Choroid plexus epithelial cell (primary cell): ENCODE measurements around the gene ERGIC3.
A peak's percentile ranks its signal among the peaks of the same experiment; 100 is the strongest.
"Not testable (repeated sequence)": the region's sequence is repeated elsewhere in the genome, so short reads cannot be mapped to it uniquely, and the experiment has no call there.

Experiments
- DNase-seq: peaks from one replicate; pipeline ENCODE4 v3.0.0-alpha.2; 2010; ENCODE audit warnings: low read depth
- H3K4me3 ChIP-seq: 2 replicates; pipeline ENCODE4 v1.5.1; 2011; ENCODE audit warnings: low read depth, mild to moderate bottlenecking, control low read depth, low read length, moderate library complexity
- TF ChIP-seq, protein P1 (sequence below): conservative IDR thresholded peaks from 2 replicates; pipeline ENCODE4 v1.5.1; 2011; ENCODE audit warnings: low read depth, mild to moderate bottlenecking, control low read depth, inconsistent platforms, low read length, moderate library complexity

Gene ERGIC3

DNA sequence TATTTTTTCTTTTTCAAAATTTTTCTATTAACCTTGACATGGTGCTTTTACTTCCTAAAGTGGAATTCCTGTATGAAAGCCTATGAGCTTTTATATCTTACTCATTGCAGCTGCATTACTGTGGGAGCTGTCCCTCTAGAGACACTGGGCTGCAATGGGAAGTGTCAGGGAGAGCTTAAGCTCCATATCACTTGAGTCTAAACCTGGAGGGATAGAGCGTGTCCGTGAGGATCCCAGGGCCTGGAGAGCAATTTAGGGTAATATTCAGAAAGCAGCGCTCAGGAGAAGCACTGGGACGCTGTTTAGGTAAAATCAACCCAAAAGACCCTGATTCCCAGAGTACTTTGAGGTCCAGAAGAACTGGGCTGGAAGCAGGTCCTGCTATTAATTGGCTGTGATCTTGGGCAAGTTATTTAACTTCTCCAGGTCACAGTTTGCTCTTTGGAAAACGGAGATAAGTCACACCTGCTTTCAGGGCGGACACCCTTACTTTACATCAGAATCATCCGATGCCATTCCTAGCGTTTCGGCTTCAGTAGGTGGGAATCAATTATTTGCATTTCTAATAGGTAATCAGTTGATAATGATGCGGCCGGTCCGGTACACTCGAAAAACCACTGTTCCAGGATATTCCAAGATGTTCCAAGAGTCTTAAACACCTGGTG is 628 bp upstream of the ERGIC3 start:
- TF ChIP-seq, protein P1, sequence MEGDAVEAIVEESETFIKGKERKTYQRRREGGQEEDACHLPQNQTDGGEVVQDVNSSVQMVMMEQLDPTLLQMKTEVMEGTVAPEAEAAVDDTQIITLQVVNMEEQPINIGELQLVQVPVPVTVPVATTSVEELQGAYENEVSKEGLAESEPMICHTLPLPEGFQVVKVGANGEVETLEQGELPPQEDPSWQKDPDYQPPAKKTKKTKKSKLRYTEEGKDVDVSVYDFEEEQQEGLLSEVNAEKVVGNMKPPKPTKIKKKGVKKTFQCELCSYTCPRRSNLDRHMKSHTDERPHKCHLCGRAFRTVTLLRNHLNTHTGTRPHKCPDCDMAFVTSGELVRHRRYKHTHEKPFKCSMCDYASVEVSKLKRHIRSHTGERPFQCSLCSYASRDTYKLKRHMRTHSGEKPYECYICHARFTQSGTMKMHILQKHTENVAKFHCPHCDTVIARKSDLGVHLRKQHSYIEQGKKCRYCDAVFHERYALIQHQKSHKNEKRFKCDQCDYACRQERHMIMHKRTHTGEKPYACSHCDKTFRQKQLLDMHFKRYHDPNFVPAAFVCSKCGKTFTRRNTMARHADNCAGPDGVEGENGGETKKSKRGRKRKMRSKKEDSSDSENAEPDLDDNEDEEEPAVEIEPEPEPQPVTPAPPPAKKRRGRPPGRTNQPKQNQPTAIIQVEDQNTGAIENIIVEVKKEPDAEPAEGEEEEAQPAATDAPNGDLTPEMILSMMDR = no peak
- peak overlapping the region; percentile 47 for H3K4me3 ChIP-seq
- no peak for DNase-seq

DNA sequence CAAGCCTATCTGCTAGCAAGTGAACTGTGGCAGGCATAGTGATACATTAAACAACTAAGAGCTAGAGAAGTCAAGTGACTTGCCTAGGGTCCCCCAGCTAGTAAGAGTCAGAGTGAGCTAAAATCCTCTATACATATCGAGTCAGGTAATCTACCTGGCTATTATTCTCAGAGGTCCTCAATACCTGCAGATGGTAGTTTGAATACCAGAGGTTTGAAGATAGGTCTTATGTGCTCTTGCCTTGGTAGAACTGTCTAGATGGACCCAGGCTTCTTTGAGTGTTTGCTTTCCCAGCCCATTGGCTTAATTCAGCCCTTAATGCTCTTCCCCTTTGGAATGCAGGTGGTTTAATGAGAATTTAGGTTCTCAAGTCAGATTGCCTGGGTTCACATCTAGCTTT is 1.1 kb downstream of the ERGIC3 start:
- DNase-seq = no peak
- TF ChIP-seq, protein P1 = no peak
- no peak overlapping the region for H3K4me3 ChIP-seq

DNA sequence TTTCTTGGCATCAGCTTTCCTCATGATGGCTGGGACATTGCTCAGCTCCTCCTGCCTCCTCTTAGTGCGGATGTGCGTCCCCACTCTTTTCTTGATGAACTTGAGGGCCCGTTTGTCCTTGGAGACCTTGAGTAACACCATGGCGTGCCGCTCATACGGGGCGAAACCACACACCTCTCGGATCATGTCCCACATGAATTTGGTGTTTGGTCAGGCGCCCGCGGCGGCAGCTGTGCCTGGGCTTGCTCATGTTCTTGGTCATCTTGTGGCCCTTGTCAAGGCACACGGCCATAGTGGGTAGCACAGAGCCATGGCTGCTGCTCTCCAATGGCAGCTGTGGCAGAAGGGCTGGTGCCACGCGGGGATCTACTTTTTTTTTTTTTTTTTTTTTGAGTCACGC is 2.6 kb downstream of the ERGIC3 start:
- H3K4me3 ChIP-seq = no peak overlapping the region
- TF ChIP-seq, protein P1 = no peak
- no peak for DNase-seq

DNA sequence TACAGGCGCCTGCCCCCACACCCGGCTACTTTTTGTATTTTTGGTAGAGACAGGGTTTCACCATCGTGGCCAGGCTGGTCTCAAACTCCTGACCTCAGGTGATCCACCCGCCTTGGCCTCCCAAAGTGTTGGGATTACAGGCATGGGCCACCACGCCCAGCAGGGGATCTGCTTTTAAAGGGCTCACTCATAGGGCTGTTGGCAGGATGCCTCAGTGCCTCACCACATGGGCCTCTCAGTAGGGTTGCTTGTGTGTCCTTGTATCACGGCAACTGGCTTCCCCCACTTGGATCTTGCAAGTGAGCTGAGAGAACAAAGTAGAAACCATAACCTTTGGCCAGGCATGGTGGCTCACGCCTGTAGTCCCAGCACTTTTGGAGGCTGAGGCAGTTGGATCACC is 3.1 kb downstream of the ERGIC3 start:
- peak; percentile 89 for DNase-seq
- not testable (repeated sequence) for H3K4me3 ChIP-seq

DNA sequence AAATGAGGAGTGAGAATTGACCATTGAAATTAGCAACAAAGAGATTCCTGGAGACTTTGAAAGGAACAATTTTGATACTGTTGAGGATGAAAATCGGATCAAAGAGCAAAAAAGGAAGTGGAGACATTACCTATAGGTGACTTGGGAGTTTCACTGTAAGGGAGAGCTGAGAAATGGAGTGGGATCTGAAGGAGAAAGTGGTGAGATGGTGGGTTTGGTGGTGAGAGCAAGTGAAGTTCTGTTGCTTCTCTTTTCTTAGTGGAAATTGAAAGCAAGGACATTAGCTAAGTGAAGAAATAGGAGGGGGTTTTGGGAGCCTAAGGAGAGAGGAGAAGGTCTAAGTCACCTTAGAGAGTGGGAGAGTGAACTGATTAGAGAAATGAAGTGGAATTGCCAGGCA is 4.2 kb downstream of the ERGIC3 start:
- no peak overlapping the region for H3K4me3 ChIP-seq
- TF ChIP-seq, protein P1 = no peak
- no peak for DNase-seq

DNA sequence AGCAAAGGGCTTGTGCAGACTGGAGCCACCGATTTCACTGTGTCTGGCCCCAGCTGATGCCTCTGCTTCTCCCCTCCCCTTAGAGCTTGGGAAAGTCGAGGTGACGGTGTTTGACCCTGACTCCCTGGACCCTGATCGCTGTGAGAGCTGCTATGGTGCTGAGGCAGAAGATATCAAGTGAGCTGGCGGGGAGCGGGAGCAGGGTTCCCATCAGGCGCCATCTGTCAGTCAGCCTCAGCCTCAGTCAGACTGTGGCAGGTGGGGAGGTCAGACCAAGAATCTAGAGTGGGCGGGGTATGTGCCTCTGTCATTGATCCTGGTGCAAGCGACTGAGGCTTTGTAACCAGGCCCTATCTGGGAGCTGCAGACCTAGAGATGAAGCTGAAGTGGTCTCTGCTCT is 5.5 kb downstream of the ERGIC3 start:
- TF ChIP-seq, protein P1 = no peak
- no peak for DNase-seq
- no peak overlapping the region for H3K4me3 ChIP-seq

DNA sequence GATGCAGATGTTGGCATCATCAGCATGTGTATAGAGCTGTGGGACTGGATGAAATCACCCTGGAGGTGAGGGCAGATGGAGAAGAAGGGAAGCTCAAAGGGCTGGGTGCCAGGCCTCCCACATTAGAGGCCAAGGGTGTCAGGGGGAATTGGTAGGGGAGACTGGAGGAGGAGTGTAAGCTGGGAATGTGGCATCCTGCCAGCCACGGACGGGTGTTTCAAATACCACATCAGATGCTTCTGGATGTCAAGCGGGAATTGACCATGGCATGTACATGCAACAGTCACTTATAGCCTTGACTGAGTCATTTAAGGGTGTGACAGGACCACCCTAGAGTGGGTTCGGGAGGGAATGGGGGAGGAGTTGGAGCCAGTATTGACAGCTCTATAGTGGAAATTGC is 9.6 kb downstream of the ERGIC3 start:
- no peak for DNase-seq
- TF ChIP-seq, protein P1 = no peak
- H3K4me3 ChIP-seq = no peak overlapping the region
